Measurements from ENCODE around the gene APOBEC3G. TPM values are rescaled to one million over a fixed set of nuclear protein-coding genes. Genes with fewer than 3 reads are reported as not detected.
A peak's percentile ranks its signal among the peaks of the same experiment; 100 is the strongest.

APOBEC3G gene
- total and polyA plus RNA-seq, 2 of the 4 experiments (the other 2 are of a cell fraction): 5.3 to 7.0 TPM

GRCh38 chr22:39088685-39089032 lies 11.6 kb downstream of the APOBEC3G start:
- TF ChIP-seq RAD21 (IDR thresholded peaks at IDR 0.05; ENCODE audit: low read length) (no peak), RCOR1 (IDR thresholded peaks at IDR 0.05; ENCODE audit: insufficient replicate concordance, low read length) (no peak), CHD1 (IDR thresholded peaks at IDR 0.05; ENCODE audit: low read depth, low read length) (no peak), FOS (IDR thresholded peaks at IDR 0.05; ENCODE audit: low read depth, low read length) (no peak), NFE2L2 (IDR thresholded peaks at IDR 0.05; ENCODE audit: low read depth, low read length) (no peak), CEBPB (IDR thresholded peaks at IDR 0.05; ENCODE audit: low read depth, low read length) (no peak), MAFK (IDR thresholded peaks at IDR 0.05; ENCODE audit: low read depth, low read length) (no peak), MAZ (IDR thresholded peaks at IDR 0.05; ENCODE audit: borderline replicate concordance, low read depth, low read length) (no peak), MXI1 (IDR thresholded peaks at IDR 0.05; ENCODE audit: borderline replicate concordance, low read depth, low read length) (no peak), CTCF (conservative IDR thresholded peaks at IDR 0.05; ENCODE audit: low read depth, low read length) (no peak), POLR2A (IDR thresholded peaks at IDR 0.05; ENCODE audit: low read depth, low read length) (no peak)
- dilution Hi-C loops (cut with HindIII; ENCODE audit: low sequenced_read_pairs, unreplicated experiment) (no loop called here), intact Hi-C loops (cut with micrococcal nuclease) (no loop called here), in situ Hi-C loops (cut with MboI; ENCODE audit: low sequenced_read_pairs) (no loop called here)
- Histone ChIP-seq H3K56ac (ENCODE audit: extremely low read depth, insufficient read depth, low read length) (no peak overlapping the region), H3K27me3 (ENCODE audit: control insufficient read depth, insufficient read depth, low read length) (peaks cover 38% of the 10 kb centered on the region), H3K23ac (ENCODE audit: low read depth, low read length) (peak overlapping the region; percentile 49; the same call in 1 of the 2 replicates), H3K9ac (ENCODE audit: low read depth, low read length) (no peak overlapping the region), H2BK15ac (ENCODE audit: low read depth, low read length) (no peak overlapping the region), H4K20me1 (ENCODE audit: insufficient read depth, low read length) (no peaks in the 10 kb centered on the region), H3K9me1 (ENCODE audit: insufficient read depth, low read length) (no peaks in the 10 kb centered on the region), H4K91ac (ENCODE audit: insufficient read depth, low read depth, low read length) (no peak overlapping the region), H3K4me2 (ENCODE audit: low read depth, low read length) (no peak overlapping the region), H3K36me3 (ENCODE audit: control insufficient read depth, insufficient read depth, low read length) (no peaks in the 10 kb centered on the region), H2AFZ (replicated peaks; ENCODE audit: low read length, poor library complexity) (no peak overlapping the region), H3K79me1 (ENCODE audit: low read depth in 1 of 2, low read length in 2 of 2) (no peaks in the 10 kb centered on the region), H3K18ac (ENCODE audit: low read depth, low read length) (no peak overlapping the region), H4K8ac (ENCODE audit: low read depth in 2 of 2, low read length in 2 of 2) (no peak overlapping the region), H2AK9ac (replicated peaks; ENCODE audit: low read depth, low read length, poor library complexity) (no peak overlapping the region), H2BK5ac (ENCODE audit: low read depth, low read length, poor library complexity, severe bottlenecking) (no peak overlapping the region), H3K14ac (replicated peaks; ENCODE audit: low read depth, low read length) (no peak overlapping the region), H2BK20ac (ENCODE audit: low read depth, low read length) (no peak overlapping the region), H2BK120ac (ENCODE audit: low read depth, low read length) (no peak overlapping the region), H3K4ac (ENCODE audit: low read depth, low read length) (no peak overlapping the region), H3K4me3 (ENCODE audit: insufficient read depth, low read depth, low read length) (no peak overlapping the region), H3K4me1 (ENCODE audit: control insufficient read depth, insufficient read depth, low read length) (peaks cover 3% of the 10 kb centered on the region; the same call in 1 of the 2 replicates), H3K27ac (ENCODE audit: insufficient read depth, low read length) (no peak overlapping the region), H4K5ac (ENCODE audit: low read depth, low read length) (no peak overlapping the region), H3K9me3 (ENCODE audit: control insufficient read depth, insufficient read depth, low read length) (no peaks in the 10 kb centered on the region), H2AK5ac (ENCODE audit: low read depth, low read length) (no peak overlapping the region)
- ATAC-seq (ENCODE audit: low read depth): no peak
- POLR2A ChIA-PET (ENCODE audit: unreplicated experiment): no interaction called here
- CTCF ChIA-PET: no interaction called here
- WGBS, 2 experiments (ENCODE audit: extremely low coverage in 2 of 2, insufficient read length in 1 of 2): no CpG with 5 or more reads among the region's 5 CpGs
- DNase-seq: no peak
- no TSS peak for BruUV-seq (replicated peaks)
